Activated naive CD4-positive, alpha-beta T cell treated with anti-CD3 and anti-CD28 coated beads, Interleukin-2, amount 10 ng/mL, durations not matched to agents 7 days and 5 days (primary cell): Measurements from ENCODE around the gene ZG16.

Source experiments
- CTCF ChIA-PET: fragments of 350-600 bp; sonication (Branson Sonifier 250); formaldehyde crosslinking; loops from one replicate; lab custom pipeline; 2021; ENCODE audit warnings: antibody characterized with exemption; lab: Charles Lee
- DNase-seq: peaks from one replicate; pipeline ENCODE4 v3.0.0-alpha.2; 2020
- H3K27ac Mint-ChIP-seq: one replicate; pipeline ENCODE4 v1.8.0; 2021; ENCODE audit warnings: mild to moderate bottlenecking, moderate library complexity, mixed read lengths
- H3K27me3 Mint-ChIP-seq: one replicate; pipeline ENCODE4 v1.8.0; 2021; ENCODE audit warnings: mild to moderate bottlenecking, mixed read lengths
- H3K36me3 Mint-ChIP-seq: one replicate; pipeline ENCODE4 v1.8.0; 2021; ENCODE audit warnings: mixed read lengths
- H3K4me1 Mint-ChIP-seq: one replicate; pipeline ENCODE4 v1.8.0; 2021; ENCODE audit warnings: mixed read lengths
- H3K4me3 Mint-ChIP-seq: one replicate; pipeline ENCODE4 v1.8.0; 2021; ENCODE audit warnings: mild to moderate bottlenecking, moderate library complexity, mixed read lengths
- H3K9me3 Mint-ChIP-seq: one replicate; pipeline ENCODE4 v1.8.0; 2021; ENCODE audit warnings: mixed read lengths

The ZG16 gene

GRCh38 chr16:29820730-29821642 lies 42.9 kb downstream of the ZG16 start:
- peak overlapping the region; percentile 92 for H3K4me3 Mint-ChIP-seq
- peak; percentile 70 for DNase-seq
- H3K27ac Mint-ChIP-seq: peak overlapping the region; percentile 95
- CTCF ChIA-PET: interaction anchor here (7.8 to 9.2 kb wide), 2 partner anchors 14 to 28 kb away, joined by 59 to 103 read pairs; partner anchors contain the start of gene MAZ
- H3K27me3 Mint-ChIP-seq: no peaks in the 10 kb centered on the region
- H3K36me3 Mint-ChIP-seq: peaks cover 47% of the 10 kb centered on the region
- H3K9me3 Mint-ChIP-seq: no peaks in the 10 kb centered on the region
- peaks cover 80% of the 10 kb centered on the region for H3K4me1 Mint-ChIP-seq

GRCh38 chr16:29821643-29822115 lies 43.6 kb downstream of the ZG16 start:
- Mint-ChIP-seq H3K4me1 (peaks cover 86% of the 10 kb centered on the region), H3K9me3 (no peaks in the 10 kb centered on the region), H3K4me3 (peak overlapping the region; percentile 92), H3K27ac (peak overlapping the region; percentile 95), H3K36me3 (peaks cover 47% of the 10 kb centered on the region), H3K27me3 (no peaks in the 10 kb centered on the region)
- CTCF ChIA-PET: interaction anchor here (7.8 to 9.2 kb wide), 2 partner anchors 14 to 27 kb away, joined by 59 to 103 read pairs; partner anchors contain the start of gene MAZ
- DNase-seq: no peak

- H3K4me1 Mint-ChIP-seq: peaks cover 85% of the 10 kb centered on the region
- peak overlapping the region; percentile 85 for H3K27ac Mint-ChIP-seq
- H3K27me3 Mint-ChIP-seq: no peaks in the 10 kb centered on the region
- peaks cover 23% of the 10 kb centered on the region for H3K36me3 Mint-ChIP-seq
- H3K9me3 Mint-ChIP-seq: no peaks in the 10 kb centered on the region
- no peak for DNase-seq
- H3K4me3 Mint-ChIP-seq: no peak overlapping the region
- CTCF ChIA-PET: interaction anchor here (4.1 to 4.8 kb wide), 2 partner anchors 8 to 24 kb away, joined by 21 to 35 read pairs; partner anchors contain the start of gene PAGR1
These were observed 46.6 kb downstream of the ZG16 start for GRCh38 chr16:29824589-29825144.

GRCh38 chr16:29825145-29826044 lies 47.3 kb downstream of the ZG16 start:
- Mint-ChIP-seq H3K36me3 (peaks cover 22% of the 10 kb centered on the region), H3K4me3 (peak overlapping the region; percentile 62), H3K27me3 (no peaks in the 10 kb centered on the region), H3K4me1 (peaks cover 86% of the 10 kb centered on the region), H3K27ac (peak overlapping the region; percentile 85), H3K9me3 (no peaks in the 10 kb centered on the region)
- CTCF ChIA-PET: interaction anchor here (1.0 to 4.8 kb wide), 3 partner anchors 9 to 124 kb away, joined by 4 to 35 read pairs (median 21); partner anchors contain the start of gene PAGR1
- DNase-seq: peak; percentile 54

GRCh38 chr16:29826342-29826695 lies 48.3 kb downstream of the ZG16 start:
- peak overlapping the region; percentile 95 for H3K27ac Mint-ChIP-seq
- peak overlapping the region; percentile 66 for H3K4me3 Mint-ChIP-seq
- DNase-seq: no peak
- peaks cover 81% of the 10 kb centered on the region for H3K4me1 Mint-ChIP-seq
- no peaks in the 10 kb centered on the region for H3K9me3 Mint-ChIP-seq
- no peaks in the 10 kb centered on the region for H3K27me3 Mint-ChIP-seq
- peaks cover 23% of the 10 kb centered on the region for H3K36me3 Mint-ChIP-seq
- CTCF ChIA-PET: interaction anchor here (0.7 to 4.8 kb wide), 4 partner anchors 10 to 125 kb away, joined by 3 to 35 read pairs (median 12); partner anchors contain the start of gene PAGR1

GRCh38 chr16:29830774-29831173 lies 52.7 kb downstream of the ZG16 start:
- H3K36me3 Mint-ChIP-seq: peaks cover 31% of the 10 kb centered on the region
- DNase-seq: no peak

GRCh38 chr16:29831490-29831889 lies 53.4 kb downstream of the ZG16 start:
- Mint-ChIP-seq H3K27ac (no peak overlapping the region), H3K36me3 (peaks cover 34% of the 10 kb centered on the region), H3K27me3 (no peaks in the 10 kb centered on the region), H3K4me3 (no peak overlapping the region), H3K4me1 (peaks cover 36% of the 10 kb centered on the region), H3K9me3 (no peaks in the 10 kb centered on the region)
- DNase-seq: no peak
- CTCF ChIA-PET: no interaction called here

More at GRCh38 chr16:29830774-29831173, 52.7 kb downstream of the ZG16 start:
- Mint-ChIP-seq H3K27me3 (no peaks in the 10 kb centered on the region), H3K4me1 (peaks cover 43% of the 10 kb centered on the region), H3K4me3 (no peak overlapping the region), H3K9me3 (no peaks in the 10 kb centered on the region), H3K27ac (no peak overlapping the region)
- CTCF ChIA-PET: interaction anchor here (0.6 kb wide), 1 partner anchor 42 kb away, joined by 3 read pairs; no protein-coding TSS in a partner anchor
